HepG2 (cell line): ENCODE results near the gene TMCC2. TPM values are rescaled to one million over a fixed set of nuclear protein-coding genes. Genes with fewer than 3 reads are reported as not detected.

ENCODE experiments used
- ATF7-NPFF ChIP-seq: sonication (generic); formaldehyde crosslinking; IDR thresholded peaks from 2 replicates; pipeline ENCODE4 v1.8.1; 2023; ENCODE audit warnings: mild to moderate bottlenecking, low read depth, missing genetic modification reagents, moderate library complexity
- BRF2 ChIP-seq: sonication (generic); formaldehyde crosslinking; IDR thresholded peaks from 2 replicates; pipeline ENCODE4 v1.8.1; 2022; ENCODE audit warnings: mild to moderate bottlenecking, missing genetic modification reagents
- EEA1 ChIP-seq: sonication (generic); formaldehyde crosslinking; IDR thresholded peaks from 2 replicates; pipeline ENCODE4 v1.5.1; 2020; ENCODE audit warnings: mild to moderate bottlenecking, missing genetic modification reagents, borderline replicate concordance
- ETV5 ChIP-seq: IDR thresholded peaks from 2 replicates; pipeline ENCODE4 v1.6.1; 2018; ENCODE audit warnings: missing biosample characterization, missing genetic modification reagents, inconsistent platforms, borderline replicate concordance
- NFIB ChIP-seq: sonication (generic); formaldehyde crosslinking; IDR thresholded peaks from 2 replicates; pipeline ENCODE4 v1.9.0; 2021; ENCODE audit warnings: missing genetic modification reagents, mild to moderate bottlenecking, borderline replicate concordance
- RNF219 ChIP-seq: sonication (generic); formaldehyde crosslinking; IDR thresholded peaks from 2 replicates; pipeline ENCODE4 v1.5.0; 2020; ENCODE audit warnings: mild to moderate bottlenecking, missing genetic modification reagents
- SMARCC2 ChIP-seq: fragments of 450-650 bp; IDR thresholded peaks from 2 replicates; pipeline ENCODE4 v1.6.1; 2017; ENCODE audit warnings: antibody characterized with exemption, mild to moderate bottlenecking
- SP140L ChIP-seq: sonication (generic); formaldehyde crosslinking; IDR thresholded peaks from 2 replicates; pipeline ENCODE4 v1.4.0; 2020; ENCODE audit warnings: missing genetic modification reagents, borderline replicate concordance
- TFDP2 ChIP-seq: sonication (generic); formaldehyde crosslinking; IDR thresholded peaks from 2 replicates; pipeline ENCODE4 v1.4.0; 2020; ENCODE audit warnings: missing genetic modification reagents
- ZBTB20 ChIP-seq: sonication (generic); formaldehyde crosslinking; IDR thresholded peaks from 2 replicates; pipeline ENCODE4 v1.8.1; 2023; ENCODE audit warnings: missing genetic modification reagents, low read depth, mild to moderate bottlenecking, borderline replicate concordance
- ZBTB39 ChIP-seq: sonication (generic); formaldehyde crosslinking; IDR thresholded peaks from 2 replicates; pipeline ENCODE4 v1.5.0; 2020; ENCODE audit warnings: missing genetic modification reagents
- ZNF235 ChIP-seq: sonication (generic); formaldehyde crosslinking; IDR thresholded peaks from 2 replicates; pipeline ENCODE4 v1.8.1; 2023; ENCODE audit warnings: mild to moderate bottlenecking, missing genetic modification reagents, borderline replicate concordance
- ZNF317 ChIP-seq: sonication (generic); formaldehyde crosslinking; IDR thresholded peaks from 2 replicates; pipeline ENCODE4 v1.5.0; 2020; ENCODE audit warnings: mild to moderate bottlenecking, missing genetic modification reagents
- ZNF431 ChIP-seq: sonication (generic); formaldehyde crosslinking; IDR thresholded peaks from 2 replicates; pipeline ENCODE4 v1.9.0; 2022; ENCODE audit warnings: missing genetic modification reagents, low read depth, mild to moderate bottlenecking, borderline replicate concordance
- ZNF614 ChIP-seq: IDR thresholded peaks from 2 replicates; pipeline ENCODE4 v1.6.1; 2018; ENCODE audit warnings: missing biosample characterization, missing genetic modification reagents, inconsistent platforms, borderline replicate concordance
- ZNF850 ChIP-seq: sonication (generic); formaldehyde crosslinking; conservative IDR thresholded peaks from 2 replicates; pipeline ENCODE4 v1.9.0; 2021; ENCODE audit warnings: mild to moderate bottlenecking, missing genetic modification reagents
- polyA plus RNA-seq, 8 experiments: library from polyadenylated mRNA; depleted of rRNA in 3 of 8; stranded (reverse) in 7 of 8; unstranded in 1 of 8; fragments of >200 nt; fragmentation: Illumina TruSeq in 4 of 8; extraction: Trizol in 4 of 8; gene quantifications; 2 replicates each; pipeline versions ENCODE4 v1.2.1 to v1.2.3, GENCODE V29; 2011 to 2016; ENCODE audit warnings: low read depth in 4 of 8, missing spikeins in 1 of 8, mixed read lengths in 1 of 8; ENCODE audit not compliant: insufficient read depth in 1 of 8
- total RNA-seq, 5 experiments: library from RNA; depleted of rRNA; stranded (reverse); fragments of >200 nt; fragmentation: Illumina TruSeq; extraction: Trizol; gene quantifications; 2 replicates each; pipeline ENCODE4 v1.2.3, GENCODE V29; 2016; ENCODE audit warnings: low read depth in 1 of 5
- TF ChIP-seq, protein P1 (sequence below): sonication (generic); formaldehyde crosslinking; conservative IDR thresholded peaks from 2 replicates; pipeline ENCODE4 v1.4.0; 2020; ENCODE audit warnings: missing genetic modification reagents
- TF ChIP-seq, protein P2 (sequence below): IDR thresholded peaks from 2 replicates; pipeline ENCODE4 v1.6.1; 2016; ENCODE audit warnings: mild to moderate bottlenecking

The TMCC2 gene
- total and polyA plus RNA-seq, 2 of the 13 experiments (the other 11 are each of a cell fraction or from before 2014, with no cell fraction given): 0.12 to 0.24 TPM

DNA sequence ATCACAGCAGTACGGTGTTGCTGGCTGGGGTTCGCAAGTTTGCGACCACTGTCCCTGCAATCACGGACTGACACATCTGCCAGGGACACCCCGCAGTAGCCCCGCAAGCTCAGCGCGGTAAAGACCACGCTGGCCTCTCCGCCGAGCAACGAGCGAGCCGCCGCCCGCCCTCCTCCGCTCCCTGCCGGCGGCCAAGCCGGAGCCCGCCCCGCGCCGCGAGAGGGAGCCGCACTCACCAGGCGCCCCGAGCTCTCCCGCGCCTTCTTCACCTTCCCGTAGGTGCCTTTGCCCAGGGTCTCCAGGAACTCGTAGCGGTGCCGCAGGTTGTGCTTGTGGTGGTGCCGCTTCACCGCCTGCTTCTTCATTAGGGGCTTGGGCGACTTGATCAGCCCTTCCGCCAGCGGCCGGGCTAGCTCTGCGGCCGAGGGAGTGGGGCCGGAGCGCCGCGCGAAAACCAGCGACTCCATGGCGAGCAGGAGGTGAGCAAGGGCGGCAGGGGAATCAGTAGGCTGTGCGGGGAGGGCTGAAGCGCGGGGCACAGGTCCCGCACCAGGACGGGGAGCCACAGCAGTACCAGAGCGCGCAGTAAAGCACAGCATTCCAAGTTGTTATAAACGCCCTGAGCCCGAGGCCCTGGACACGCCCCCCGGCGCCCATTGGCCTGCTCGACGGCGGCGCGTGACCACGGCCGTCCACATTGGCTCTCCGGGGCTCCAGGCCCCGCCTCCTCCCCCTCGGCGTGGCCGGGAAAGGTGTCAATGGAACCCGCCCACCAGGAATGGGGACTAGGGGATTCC, 93.6 kb downstream of the TMCC2 start, which contains the start of gene NUAK2 (continued):
- TF ChIP-seq ZBTB39 (CRISPR knock-in tag) (no peak), ZNF614 (CRISPR knock-in tag) (0 out of 2 replicates have a peak, but pooled peaks have one; percentile 9), RNF219 (CRISPR knock-in tag) (no peak), ETV5 (no peak; the same call in 1 of the 2 replicates), EEA1 (CRISPR knock-in tag) (no peak), BRF2 (no peak), ZNF235 (CRISPR knock-in tag) (peak; percentile 50; the same call in 1 of the 2 replicates), NFIB (CRISPR knock-in tag) (no peak), SP140L (CRISPR knock-in tag) (no peak), ZBTB20 (CRISPR knock-in tag) (no peak), SMARCC2 (no peak), ATF7-NPFF (no peak), ZNF317 (peak; percentile 64), TFDP2 (CRISPR knock-in tag) (peak; percentile 49), ZNF850 (no peak), ZNF431 (no peak)
- TF ChIP-seq, protein P1, sequence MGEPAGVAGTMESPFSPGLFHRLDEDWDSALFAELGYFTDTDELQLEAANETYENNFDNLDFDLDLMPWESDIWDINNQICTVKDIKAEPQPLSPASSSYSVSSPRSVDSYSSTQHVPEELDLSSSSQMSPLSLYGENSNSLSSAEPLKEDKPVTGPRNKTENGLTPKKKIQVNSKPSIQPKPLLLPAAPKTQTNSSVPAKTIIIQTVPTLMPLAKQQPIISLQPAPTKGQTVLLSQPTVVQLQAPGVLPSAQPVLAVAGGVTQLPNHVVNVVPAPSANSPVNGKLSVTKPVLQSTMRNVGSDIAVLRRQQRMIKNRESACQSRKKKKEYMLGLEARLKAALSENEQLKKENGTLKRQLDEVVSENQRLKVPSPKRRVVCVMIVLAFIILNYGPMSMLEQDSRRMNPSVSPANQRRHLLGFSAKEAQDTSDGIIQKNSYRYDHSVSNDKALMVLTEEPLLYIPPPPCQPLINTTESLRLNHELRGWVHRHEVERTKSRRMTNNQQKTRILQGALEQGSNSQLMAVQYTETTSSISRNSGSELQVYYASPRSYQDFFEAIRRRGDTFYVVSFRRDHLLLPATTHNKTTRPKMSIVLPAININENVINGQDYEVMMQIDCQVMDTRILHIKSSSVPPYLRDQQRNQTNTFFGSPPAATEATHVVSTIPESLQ: no peak
- TF ChIP-seq, protein P2, sequence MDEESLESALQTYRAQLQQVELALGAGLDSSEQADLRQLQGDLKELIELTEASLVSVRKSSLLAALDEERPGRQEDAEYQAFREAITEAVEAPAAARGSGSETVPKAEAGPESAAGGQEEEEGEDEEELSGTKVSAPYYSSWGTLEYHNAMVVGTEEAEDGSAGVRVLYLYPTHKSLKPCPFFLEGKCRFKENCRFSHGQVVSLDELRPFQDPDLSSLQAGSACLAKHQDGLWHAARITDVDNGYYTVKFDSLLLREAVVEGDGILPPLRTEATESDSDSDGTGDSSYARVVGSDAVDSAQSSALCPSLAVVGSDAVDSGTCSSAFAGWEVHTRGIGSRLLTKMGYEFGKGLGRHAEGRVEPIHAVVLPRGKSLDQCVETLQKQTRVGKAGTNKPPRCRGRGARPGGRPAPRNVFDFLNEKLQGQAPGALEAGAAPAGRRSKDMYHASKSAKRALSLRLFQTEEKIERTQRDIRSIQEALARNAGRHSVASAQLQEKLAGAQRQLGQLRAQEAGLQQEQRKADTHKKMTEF (CRISPR knock-in tag): peak; percentile 89
